GM23338 (cell line): ENCODE results near the gene ZCCHC2.

Source experiments
- CTCF ChIP-seq, 2 experiments: fragments of 200-600 bp in 1 of 2; sonication (generic) in 1 of 2; conservative IDR thresholded peaks; 2 replicates each; pipeline versions ENCODE4 v1.5.1 to v1.6.1; 2016 to 2017; ENCODE audit warnings: antibody characterized with exemption in 2 of 2, low read depth in 2 of 2, mild to moderate bottlenecking in 2 of 2, moderate library complexity in 1 of 2
- ETS1 ChIP-seq: IDR thresholded peaks from 2 replicates; pipeline ENCODE4 v1.6.1; 2016; ENCODE audit warnings: antibody characterized with exemption
- EZH2 ChIP-seq: fragments of 200-600 bp; sonication (generic); IDR thresholded peaks from one replicate; pipeline ENCODE4 v1.8.0; 2017; ENCODE audit warnings: antibody characterized with exemption, mild to moderate bottlenecking, low read depth; ENCODE audit not compliant: unreplicated experiment
- EZH2phosphoT487 ChIP-seq: fragments of 200-600 bp; sonication (generic); IDR thresholded peaks from one replicate; pipeline ENCODE4 v1.8.1; 2018; ENCODE audit warnings: antibody characterized with exemption; ENCODE audit not compliant: unreplicated experiment
- JUNB ChIP-seq: IDR thresholded peaks from one replicate; pipeline ENCODE4 v1.6.1; 2016; ENCODE audit warnings: antibody characterized with exemption; ENCODE audit not compliant: unreplicated experiment
- NANOG ChIP-seq: IDR thresholded peaks from 2 replicates; pipeline ENCODE4 v1.6.1; 2016; ENCODE audit warnings: antibody characterized with exemption, borderline replicate concordance
- POLR2AphosphoS5 ChIP-seq: IDR thresholded peaks from 2 replicates; pipeline ENCODE4 v1.6.1; 2016; ENCODE audit warnings: antibody characterized with exemption, low read depth
- REST ChIP-seq: IDR thresholded peaks from one replicate; pipeline ENCODE4 v1.6.1; 2018; ENCODE audit warnings: antibody characterized with exemption; ENCODE audit not compliant: unreplicated experiment
- ZNF114 ChIP-seq: fragments of 250-450 bp; sonication (Bioruptor Pico); IDR thresholded peaks from 2 replicates; pipeline ENCODE4 v1.5.0; 2020; ENCODE audit warnings: mild to moderate bottlenecking, moderate library complexity

GRCh38 chr18:62499263-62499650, 23.6 kb upstream of the ZCCHC2 start:
- TF ChIP-seq CTCF (conservative IDR thresholded peaks at IDR 0.05; ENCODE audit: low read depth in 2 of 2) (no peak), POLR2AphosphoS5 (no peak), ZNF114 (CRISPR knock-in tag) (no peak), EZH2phosphoT487 (no peak), EZH2 (no peak), NANOG (no peak), JUNB (no peak), REST (no peak), ETS1 (no peak)
